Stimulated activated CD4-positive, alpha-beta T cell treated with anti-CD3 and anti-CD28 coated beads, Interleukin-1b, Interleukin-23, amount 100 ng/mL, for 24 hours (primary cell): ENCODE results near the gene SYNGR3.

ENCODE experiments used
- DNase-seq, 4 experiments: peaks; one replicate each; pipeline ENCODE4 v3.0.0-alpha.2; 2020; ENCODE audit warnings: low read depth in 4 of 4, low spot score in 1 of 4

Gene SYNGR3

GRCh38 chr16:1976951-1977874 lies 12.6 kb upstream of the SYNGR3 start:
- no peak for DNase-seq

- DNase-seq = no peak
Measured at GRCh38 chr16:1977875-1978268, 11.9 kb upstream of the SYNGR3 start.

- DNase-seq = no peak
Measured at GRCh38 chr16:1978476-1979120, 11.2 kb upstream of the SYNGR3 start.

GRCh38 chr16:1979271-1980029 lies 10.3 kb upstream of the SYNGR3 start:
- DNase-seq = no peak

GRCh38 chr16:1980030-1980769 lies 9.6 kb upstream of the SYNGR3 start:
- DNase-seq = no peak

- DNase-seq = no peak
Measured at GRCh38 chr16:1980770-1981087, 9.0 kb upstream of the SYNGR3 start.

GRCh38 chr16:1981398-1981836 lies 8.4 kb upstream of the SYNGR3 start, which contains the start of gene NOXO1:
Gene NOXO1, minus strand, starts transcription at chr16:1981469. Its CDS starts 290 bp downstream, at chr16:1981179.
- no peak for DNase-seq

GRCh38 chr16:1982013-1982433 lies 7.7 kb upstream of the SYNGR3 start:
- no peak for DNase-seq

GRCh38 chr16:1982991-1983543 lies 6.7 kb upstream of the SYNGR3 start:
- no peak for DNase-seq

- peak in 1 of 4 experiments; percentile 76 for DNase-seq
Measured at GRCh38 chr16:1983544-1984346, 6.0 kb upstream of the SYNGR3 start, which contains the start of gene GFER. Gene GFER, plus strand, starts transcription at chr16:1984193. Its CDS starts 26 bp downstream, at chr16:1984219.

GRCh38 chr16:1984347-1985225 lies 5.2 kb upstream of the SYNGR3 start:
- DNase-seq = no peak

- DNase-seq = no peak
Measured at GRCh38 chr16:1985466-1986150, 4.2 kb upstream of the SYNGR3 start.

GRCh38 chr16:1987198-1987597 lies 2.6 kb upstream of the SYNGR3 start:
- no peak for DNase-seq

- DNase-seq = no peak
Measured at GRCh38 chr16:1990101-1990350, 256 bp downstream of the SYNGR3 start.

GRCh38 chr16:1990351-1991134 lies 773 bp downstream of the SYNGR3 start:
- DNase-seq = no peak

GRCh38 chr16:1991135-1991551 lies 1.4 kb downstream of the SYNGR3 start:
- DNase-seq = no peak

GRCh38 chr16:1991588-1991947 lies 1.8 kb downstream of the SYNGR3 start:
- DNase-seq = no peak
